Limb (tissue), 2 donors: ENCODE data around the gene CPXM1.
A peak's percentile ranks its signal among the peaks of the same experiment; 100 is the strongest.
"Not testable (repeated sequence)": the region's sequence is repeated elsewhere in the genome, so short reads cannot be mapped to it uniquely, and the experiment has no call there.

Experiments used
- DNase-seq, 2 donors: peaks; one replicate each; pipeline ENCODE4 v3.0.0-alpha.2; 2016; ENCODE audit errors: extremely low spot score in 2 of 2

The CPXM1 gene

DNA sequence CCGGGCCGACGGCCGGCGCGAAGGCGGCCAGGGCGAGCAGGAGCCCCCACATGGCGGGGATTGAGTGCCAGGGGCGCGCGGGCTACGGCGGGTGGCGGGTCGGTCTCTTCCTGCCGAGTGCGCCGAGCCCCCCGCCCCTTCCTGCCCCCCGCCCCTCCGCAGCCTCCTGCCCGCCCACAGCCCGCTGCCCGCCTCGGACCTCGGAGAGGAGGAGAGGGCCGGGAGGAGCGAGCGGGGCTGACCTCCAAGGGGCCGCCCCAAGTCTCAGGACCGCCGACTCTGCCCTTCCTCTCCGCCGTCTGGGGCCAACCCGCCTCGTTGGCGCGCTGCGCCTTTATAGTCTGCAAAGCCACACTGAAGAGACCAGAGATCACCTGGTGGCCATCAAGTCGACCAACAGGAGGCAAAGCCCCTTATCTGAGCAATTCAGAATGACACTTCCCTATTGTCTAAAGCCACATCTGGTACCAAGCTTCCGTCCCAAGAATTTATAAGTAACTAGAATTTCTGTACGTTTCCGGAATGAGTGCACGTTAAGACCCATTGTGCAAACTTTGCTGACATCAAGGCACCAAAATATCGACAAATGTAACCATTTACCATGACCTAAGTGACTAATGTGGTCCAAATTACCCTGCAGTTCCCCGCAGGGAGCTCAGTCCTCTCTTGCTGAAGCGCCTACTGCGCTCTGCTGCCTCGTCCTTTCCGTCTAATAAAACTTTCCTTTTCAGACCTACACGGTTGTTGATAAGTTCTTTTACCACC lies at the start of gene CPXM1:
CPXM1 (minus strand) TSS at position 107 of the 765 bp plus-strand sequence; CDS start at position 52, 55 bp downstream.
- peak; percentile 45 to 78 for DNase-seq

DNA sequence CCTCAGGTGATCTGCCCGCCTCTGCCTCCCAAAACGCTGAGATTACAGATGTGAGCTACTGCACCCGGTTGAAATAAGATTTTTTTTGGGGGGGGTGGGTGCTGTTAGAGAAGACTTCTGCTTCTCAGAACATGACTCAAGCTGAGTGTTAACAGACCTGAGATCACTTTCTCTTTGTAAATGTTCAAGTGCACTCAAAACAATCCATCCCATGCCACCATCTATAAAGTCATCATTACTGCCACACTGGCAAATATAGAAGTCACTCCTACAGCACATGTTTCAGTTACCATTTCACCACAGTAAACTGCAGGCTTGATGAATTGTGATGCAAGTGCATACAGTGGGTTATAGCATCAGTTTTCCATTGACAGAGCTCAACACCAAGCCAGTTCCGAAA lies 49.1 kb upstream of the CPXM1 start:
- DNase-seq, result no peak

DNA sequence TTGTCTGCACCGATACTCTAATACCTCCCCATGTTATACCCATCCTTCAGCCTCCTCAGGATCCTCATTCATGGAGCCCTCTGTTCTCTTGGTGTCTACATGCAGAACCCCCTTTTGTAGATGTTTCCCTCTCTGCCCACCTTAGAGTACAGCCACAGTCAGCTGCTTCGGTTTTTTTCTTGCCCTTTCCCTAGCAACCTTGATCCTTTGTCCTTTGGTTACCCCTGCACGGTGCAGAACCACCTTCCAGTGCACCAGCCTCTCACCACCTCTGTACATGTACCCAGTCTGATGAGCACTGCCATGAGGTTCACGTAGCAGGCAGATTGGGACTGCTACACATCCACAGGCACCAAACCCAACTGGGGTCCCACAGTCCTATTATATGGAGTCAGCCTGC lies 47.4 kb upstream of the CPXM1 start:
- no peak for DNase-seq

DNA sequence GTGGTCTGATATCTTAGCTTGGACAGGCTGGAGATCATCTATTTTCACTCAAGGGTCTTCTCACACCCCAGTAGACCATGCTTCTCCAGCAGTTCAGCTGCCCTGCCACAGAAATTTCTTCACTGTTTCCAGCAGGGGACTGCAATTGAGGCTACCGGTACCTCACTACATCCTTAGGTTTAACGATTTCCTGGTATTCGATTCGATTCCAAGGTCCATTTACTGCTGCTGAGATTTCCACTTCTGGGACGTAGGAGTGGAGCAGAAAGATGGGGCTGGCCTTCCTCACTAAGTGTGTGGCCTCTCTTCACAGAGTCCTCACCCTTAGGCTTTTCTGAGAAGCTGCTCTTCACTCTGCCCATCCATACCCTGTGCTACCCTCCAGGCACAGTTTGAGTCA lies 46.3 kb upstream of the CPXM1 start:
- no peak for DNase-seq

DNA sequence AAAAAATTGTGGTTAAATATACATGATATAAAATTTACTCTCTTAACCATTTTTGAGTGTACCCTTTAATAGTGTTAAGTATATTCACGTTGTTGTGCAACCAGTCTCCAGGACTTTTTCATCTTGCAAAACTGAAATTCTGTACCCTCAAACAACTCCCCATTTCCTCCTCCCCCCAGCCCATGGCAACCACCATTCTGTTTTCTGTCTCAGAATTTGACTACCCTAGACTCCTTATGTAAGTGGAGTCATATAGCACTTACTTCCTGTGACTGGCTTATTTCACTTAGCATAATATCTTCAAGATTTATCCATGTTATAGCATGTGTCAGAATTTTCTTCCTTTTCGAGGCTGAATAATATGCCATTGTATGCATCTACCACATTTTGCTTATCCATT lies 45.2 kb upstream of the CPXM1 start:
- DNase-seq, result no peak

DNA sequence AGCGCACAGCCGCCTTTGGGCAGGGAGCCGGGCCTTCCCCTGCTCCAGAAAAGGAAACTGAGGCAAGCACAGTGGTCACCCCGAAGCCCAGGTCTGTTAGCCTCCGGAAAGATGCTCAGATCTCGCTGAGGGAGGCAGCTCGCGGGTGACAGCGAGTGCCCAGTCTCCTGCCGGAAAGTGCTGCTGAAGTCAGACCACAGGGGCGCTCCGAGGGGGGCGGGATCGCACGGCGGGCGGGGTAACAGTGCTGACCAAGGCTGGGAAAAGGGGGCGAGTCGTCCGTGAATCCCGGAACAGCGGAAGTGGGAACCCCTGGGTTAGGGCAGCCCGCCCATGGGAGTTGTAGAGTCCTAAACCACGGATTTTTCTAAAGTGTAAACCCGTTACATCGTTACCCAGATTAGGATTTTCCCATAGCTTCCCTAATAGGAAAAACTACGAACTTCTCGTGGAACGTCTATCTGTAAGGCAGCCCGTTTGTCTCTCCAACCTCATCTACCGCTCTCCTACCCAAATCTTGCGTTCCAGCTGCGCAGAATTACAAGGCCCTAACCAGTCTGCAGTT lies 40.6 kb upstream of the CPXM1 start:
- peak; percentile 55 to 79 for DNase-seq

DNA sequence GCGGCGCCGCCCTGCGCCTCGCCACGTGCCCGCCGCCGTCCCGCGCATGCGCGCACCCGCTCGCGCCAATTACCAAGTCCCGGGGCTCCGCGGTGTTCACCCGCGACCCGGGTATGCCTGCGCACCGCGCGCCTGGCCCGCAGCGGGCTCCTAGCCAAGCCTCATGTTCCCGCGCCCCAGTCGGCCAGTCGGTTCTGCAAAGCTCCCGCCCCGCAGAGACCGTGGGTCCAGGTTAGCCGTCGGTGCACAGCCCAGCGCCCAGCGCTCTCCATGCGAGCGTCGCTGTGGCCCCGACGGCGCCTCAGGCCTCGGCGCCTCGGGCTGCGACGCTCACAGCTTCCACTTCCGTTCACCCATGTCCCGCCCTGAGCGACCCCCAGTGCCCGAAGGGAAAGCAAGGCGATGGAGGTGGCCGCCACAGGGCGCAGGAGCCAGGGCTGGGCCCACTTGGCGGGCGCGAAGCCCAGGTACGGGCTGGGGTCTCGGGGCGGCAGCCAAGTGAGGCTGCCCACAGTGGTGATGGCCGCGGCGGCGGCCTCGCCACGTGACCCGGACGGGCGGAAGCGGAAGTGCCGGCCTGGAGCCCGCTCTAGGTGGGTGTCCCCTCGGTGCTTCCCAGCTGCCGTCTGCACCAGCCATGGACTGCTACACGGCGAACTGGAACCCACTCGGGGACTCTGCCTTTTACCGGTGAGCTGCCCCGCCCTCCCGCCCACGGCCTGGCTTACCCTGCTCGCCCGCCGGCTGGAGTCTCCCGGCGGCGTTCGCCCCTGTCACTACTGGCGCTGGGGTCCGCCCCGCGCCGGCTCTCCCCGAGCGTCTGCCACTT lies 39.9 kb upstream of the CPXM1 start, which contains the start of the genes PCED1A and VPS16:
PCED1A (minus strand) TSS at position 518 of the 829 bp plus-strand sequence. CDS start 743 bp downstream, outside the sequence.
VPS16 (plus strand) TSS at position 608 of the 829 bp plus-strand sequence; CDS start at position 638, 30 bp downstream.
- peak; percentile 88 to 95 for DNase-seq

DNA sequence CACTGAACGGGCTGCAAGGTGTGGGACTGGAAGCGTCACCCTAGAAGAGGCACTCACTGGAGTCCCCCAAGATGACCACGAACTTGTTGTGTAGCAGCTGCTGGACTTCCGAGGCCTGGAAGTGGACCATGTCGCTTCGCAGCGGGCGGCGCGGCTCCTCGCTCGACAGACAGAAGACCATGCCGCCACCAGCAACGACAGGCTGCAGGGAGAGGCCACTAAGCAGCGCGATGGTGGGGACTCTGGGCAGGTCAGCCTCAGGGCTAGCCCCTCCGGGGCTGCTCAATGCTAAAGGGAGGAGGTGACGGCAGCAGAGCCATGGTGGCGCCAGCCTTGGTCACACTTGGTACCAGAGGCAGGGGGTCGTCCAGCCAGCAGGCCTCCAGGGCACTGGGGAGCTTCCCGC lies 39.3 kb upstream of the CPXM1 start:
- DNase-seq, result no peak

DNA sequence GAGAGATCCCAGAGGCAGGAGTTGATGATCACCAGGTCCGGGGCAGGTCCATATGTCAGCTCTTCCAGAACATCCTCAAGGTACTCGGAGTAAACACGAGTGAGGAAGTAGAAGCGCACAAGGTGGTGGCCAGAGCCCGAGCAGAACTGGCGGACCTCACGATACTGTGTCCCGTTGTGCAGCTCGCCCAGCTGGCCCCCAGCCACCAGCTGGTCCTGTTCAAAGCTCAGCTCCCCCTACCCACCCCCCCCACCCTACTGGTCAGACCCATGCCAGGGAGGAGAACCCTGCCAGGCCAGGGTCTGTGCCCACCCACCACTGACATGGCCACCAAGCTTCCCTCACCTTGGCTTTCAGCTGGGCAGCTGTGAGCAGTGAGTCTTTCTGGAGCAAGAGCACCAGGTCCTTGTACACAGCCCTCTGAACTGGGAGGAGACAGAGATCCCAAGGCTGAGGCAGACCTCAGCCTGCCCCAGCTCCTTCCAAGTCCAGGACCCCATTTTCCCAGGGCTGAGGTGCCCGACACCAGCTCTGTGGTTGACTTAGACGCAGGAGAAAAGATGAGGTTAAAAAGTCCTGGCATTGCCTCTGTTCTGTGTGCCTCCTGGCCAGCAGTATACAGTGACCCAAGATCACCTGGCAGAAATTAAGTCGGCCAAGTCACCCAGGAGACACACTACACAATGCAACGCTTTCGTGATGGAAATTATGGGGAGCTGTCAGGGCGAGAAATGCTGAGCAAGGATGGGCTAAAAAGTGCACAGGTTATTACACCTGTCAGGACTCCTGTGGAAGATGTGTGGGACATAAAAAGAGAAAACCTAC lies 38.6 kb upstream of the CPXM1 start:
- DNase-seq, result no peak

DNA sequence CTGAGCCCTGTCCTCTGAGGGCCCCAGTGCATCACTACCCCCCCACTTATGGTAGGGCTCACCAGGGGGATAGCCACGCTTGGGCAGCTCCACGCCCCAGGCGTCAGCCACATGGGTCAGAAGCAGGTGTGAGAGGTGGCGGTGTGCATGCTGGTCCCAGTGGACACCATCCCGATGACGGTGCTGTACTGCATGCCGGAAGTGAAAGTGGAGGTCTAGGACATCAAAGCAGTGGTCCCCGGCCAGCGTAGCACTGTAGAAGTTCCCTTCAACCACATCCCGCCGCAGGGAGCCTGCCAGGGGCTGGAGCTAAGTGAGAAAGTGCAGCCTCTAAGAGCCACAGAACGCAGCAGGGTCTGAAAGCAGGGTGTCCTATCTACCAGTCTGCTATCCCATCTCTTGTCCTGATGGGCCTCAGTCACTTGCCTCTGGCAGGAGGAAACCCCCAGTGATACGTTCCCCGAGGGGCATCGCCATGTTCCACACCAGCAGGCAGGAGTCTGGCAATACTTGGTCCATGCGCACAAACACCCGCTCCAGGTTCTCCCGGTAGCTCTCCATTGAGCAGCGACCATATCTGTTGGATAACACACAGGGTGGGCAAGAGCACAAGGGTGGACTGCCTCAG lies 37.9 kb upstream of the CPXM1 start:
- DNase-seq, result no peak

DNA sequence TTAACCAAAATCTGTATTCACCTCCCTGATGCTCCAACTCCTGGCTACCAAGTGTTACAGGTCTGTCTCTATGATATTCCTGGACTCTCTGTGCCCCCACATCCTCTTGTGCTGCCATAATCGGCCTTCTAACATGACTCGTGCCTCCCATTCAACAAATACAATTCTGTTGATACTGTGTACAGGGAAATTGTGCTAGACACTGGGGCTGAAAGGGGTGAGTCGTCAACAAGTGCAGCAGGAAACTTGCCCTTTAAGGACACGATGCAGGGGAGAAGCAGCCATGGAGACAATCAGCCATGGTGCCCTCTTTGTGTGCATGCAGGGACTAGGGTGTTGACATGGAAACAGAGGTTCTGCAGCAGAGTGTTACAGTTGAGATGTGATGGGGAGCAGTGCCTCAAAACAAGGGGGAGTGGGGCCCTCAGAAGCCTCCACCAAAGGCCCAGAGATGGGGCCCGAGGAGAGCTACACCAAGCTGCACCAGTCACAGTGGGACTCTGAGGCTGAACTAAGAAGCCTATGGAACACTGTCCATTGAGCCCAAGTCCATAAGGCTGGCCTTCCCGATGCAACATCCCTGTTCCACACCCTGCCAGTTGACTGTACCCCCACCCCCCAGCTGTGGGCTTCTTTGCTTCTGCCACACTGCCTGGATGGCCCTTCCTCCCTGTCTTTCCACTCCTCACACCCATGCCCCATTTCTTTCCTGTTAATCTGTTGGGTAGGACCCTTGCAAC lies 37.0 kb upstream of the CPXM1 start:
- no peak for DNase-seq

DNA sequence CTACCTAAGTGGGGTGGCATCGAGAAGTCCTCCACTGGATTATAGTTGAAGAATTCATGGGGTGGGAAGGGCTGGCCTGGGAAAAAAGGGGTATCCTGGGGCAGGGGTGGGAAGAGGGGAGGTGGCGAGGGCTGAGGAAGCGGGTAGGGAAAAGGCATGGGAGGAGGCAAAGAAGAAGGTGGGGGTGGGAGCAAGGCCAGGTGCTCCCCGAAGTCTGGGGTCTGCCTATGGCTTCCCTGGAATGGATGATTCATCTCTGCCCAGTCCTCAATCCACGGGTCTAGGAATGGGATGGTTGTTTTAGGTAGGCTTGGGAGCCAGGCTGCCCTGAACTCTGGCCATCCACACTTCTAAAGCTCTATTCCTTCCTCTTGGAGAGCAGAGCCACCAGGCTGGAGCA lies 35.6 kb upstream of the CPXM1 start:
- no peak for DNase-seq

DNA sequence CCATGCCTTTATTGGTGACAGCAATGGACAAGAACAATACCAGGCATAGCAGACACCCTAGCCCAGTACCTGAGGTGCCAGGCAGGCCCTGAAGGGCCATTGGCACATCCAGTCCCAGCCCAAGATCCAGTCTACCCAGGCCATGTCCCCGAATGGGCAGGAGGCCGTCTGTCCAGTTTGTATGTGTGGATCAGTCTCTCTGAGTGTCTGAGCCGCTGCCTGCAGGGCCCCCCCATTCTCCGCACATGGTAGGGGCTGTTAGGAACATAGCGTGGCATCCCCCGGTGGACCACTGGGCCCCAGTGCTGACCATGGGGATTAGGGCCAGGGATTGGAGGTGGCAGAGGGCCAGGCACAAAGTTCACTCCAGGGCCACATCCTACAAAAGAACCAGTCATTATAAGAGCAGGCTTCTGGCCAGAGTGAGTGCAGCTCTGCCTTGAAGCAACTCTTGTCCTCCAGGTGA lies 34.9 kb upstream of the CPXM1 start:
- DNase-seq, result no peak

DNA sequence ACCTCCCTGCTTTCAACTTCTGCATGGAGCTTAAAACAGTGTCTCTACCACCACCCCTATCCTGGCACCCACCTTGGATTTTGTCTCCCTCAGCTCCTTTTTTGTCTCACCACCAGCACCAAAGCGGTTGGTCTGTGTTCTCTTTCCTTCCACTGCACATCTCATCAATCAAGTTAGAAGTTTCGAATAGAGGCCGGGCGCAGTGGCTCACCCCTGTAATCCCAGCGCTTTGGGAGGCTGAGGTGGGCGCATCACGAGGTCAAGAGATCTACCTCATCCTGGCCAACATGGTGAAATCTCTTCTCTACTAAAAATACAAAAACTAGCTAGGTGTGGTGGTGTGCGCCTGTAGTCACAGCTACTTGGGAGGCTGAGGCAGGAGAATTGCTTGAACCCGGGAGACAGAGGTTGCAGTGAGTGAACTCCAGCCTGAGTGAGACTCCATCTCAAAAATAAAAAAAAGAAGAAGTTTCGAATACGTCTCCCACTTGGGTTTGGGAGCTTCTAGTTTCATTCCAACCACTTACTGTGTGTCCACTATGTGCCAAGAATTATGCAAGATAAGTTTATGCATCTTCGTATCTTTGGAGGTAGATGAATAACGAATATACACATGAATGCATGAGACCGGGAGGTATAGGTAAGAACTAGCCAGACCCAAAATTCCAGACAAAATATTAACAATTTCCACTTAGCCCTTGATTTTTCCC lies 34.1 kb upstream of the CPXM1 start:
- no peak for DNase-seq

DNA sequence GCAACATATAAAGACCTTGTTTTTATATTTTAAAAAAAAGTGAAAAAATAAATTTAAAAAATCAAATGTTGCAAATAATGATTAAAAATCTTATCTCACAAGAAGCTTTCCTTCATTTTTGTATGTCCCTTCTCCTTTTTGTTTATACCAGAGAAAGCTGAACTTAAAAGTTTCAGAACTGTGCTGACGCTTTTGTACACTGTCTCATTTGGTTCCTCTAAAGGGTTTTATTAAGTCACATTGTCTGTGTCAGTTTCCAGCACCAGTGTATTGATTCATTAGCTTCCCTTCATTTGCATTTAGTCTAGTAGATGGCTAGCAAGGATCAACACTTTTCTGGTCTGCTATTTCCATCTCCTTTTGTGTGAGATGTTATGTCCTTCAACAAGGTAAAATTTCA lies 33.3 kb upstream of the CPXM1 start:
- DNase-seq, result no peak

DNA sequence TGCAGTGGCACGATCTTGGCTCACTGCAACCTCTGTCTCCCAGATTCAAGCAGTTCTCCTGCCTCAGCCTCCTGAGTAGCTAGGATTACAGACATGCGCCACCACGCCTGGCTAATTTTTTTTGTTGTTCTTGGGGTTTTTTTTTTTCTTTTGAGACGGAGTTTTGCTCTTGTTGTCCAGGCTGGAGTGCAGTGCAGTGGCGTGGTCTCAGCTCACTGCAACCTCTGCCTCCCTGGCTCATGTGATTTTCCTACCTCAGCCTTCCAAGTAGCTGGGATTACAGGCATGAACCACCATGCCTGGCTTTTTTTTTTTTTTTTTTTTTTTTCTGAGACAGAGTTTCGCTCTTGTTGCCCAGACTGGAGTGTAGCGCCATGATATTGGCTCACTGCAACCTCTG lies 30.8 kb upstream of the CPXM1 start:
- DNase-seq, result not testable (repeated sequence)

DNA sequence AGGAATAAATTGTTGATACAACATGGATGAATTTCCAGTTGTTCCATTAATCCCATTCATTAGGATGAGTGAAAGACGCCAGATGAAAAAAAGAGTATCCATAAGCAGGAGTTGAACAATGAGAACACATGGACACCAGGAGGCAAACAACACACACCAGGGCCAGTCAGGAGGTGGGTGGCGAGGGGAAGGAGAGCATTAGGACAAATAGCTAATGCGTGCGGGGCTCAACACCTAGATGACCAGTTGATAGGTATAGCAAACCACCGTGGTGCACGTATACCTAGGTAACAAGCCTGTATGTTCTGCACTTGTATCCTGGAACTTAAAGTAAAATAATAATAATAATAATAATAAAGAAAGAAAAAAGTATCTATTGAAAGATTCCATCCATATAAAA lies 28.9 kb upstream of the CPXM1 start:
- no peak for DNase-seq

DNA sequence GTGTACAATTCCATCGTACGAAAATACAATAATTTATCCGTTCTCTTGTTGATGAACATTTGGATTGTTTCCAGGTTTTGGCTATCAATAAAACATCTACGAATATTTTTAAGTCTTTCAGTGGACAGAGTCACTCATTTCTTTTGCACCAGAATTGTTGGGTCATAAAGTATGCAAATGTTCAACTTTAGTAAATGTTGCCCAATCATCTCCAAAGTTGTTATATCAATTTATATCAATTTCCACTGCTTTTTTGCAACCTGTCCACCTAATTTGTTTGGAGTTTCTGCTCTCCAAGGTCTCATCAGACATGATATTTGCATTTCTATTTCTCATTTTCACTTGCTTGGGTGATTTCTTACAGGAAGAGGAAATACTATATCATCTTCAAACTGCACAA lies 26.2 kb upstream of the CPXM1 start:
- no peak for DNase-seq

DNA sequence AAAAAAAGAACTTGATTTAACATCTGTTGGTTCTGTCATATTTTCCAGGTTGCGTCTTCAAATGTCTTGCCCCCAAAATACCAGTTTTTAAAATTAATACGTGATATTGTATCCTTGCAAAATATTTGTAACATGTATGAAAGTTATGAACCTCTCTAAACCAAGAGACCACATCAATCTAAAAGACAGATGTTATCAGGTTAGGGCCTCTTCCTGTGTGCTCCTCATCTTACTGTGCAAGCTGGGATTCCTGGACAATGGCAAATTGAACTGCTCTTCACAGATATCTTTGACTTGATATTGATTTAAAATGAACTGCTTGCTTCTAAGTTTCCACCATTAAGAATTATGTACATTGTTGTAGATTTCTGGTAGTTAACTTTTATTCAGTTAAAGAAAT lies 25.3 kb upstream of the CPXM1 start:
- DNase-seq, result no peak
